ES-I3 (cell line): Measurements from ENCODE around the gene RBM44.

Experiments used
- H3K36me3 ChIP-seq: 2 replicates; pipeline ENCODE4 v1.6.1; 2013; ENCODE audit warnings: mild to moderate bottlenecking, low read length, control low read depth, moderate library complexity; ENCODE audit not compliant: insufficient read depth
- H3K4me1 ChIP-seq: 2 replicates; pipeline ENCODE4 v1.6.1; 2013; ENCODE audit warnings: mild to moderate bottlenecking, control low read depth, low read length; ENCODE audit not compliant: insufficient read depth
- H3K9ac ChIP-seq: 2 replicates; pipeline ENCODE4 v1.6.1; 2013; ENCODE audit warnings: low read depth, mild to moderate bottlenecking, low read length, moderate library complexity
- H3K9me3 ChIP-seq: 2 replicates; pipeline ENCODE4 v1.6.1; 2013; ENCODE audit warnings: mild to moderate bottlenecking, low read length, moderate library complexity; ENCODE audit not compliant: control insufficient read depth, insufficient read depth

Gene RBM44

DNA sequence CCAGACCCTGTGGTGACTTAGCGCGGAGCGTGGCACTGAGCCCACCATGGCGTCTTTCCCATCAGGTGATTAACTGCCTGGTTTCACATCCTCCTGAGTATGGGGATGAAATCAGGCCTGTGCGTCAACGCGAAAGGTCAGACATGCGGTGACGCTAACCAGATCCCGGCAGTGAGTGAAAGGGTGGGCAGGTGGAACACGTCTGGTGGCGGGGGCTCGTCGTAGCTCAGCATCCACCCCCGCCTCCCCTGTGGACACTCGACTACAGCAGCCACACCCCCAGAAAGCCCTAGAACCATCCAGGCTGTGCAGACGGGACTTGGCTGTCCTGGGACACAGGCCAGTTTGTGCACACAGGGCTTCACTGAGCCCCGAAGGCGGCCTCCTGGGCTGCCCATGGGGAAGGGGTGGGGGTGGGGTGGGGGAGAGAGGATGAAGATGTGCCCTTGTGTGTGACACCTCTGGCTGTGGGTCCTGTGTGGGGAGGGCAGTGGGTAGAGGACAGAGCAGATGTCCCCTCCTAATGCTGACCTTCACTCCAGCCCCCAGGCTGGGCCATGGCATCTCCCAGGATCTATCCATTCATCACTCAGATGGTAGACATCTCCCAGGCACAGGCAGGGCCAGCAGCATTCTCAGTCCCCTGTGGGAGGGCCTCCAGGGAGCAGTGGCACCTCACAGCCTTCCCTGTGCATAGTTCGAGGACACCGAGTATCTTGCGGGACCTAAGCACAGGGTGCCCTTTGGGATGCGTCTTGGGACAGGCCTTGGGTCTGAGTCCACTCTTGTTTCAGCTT is 88.3 kb downstream of the RBM44 start:
- H3K4me1 ChIP-seq: no peaks in the 10 kb centered on the region; the same call in 1 of the 2 replicates
- no peaks in the 10 kb centered on the region for H3K9me3 ChIP-seq
- no peak overlapping the region for H3K9ac ChIP-seq
- no peaks in the 10 kb centered on the region for H3K36me3 ChIP-seq

DNA sequence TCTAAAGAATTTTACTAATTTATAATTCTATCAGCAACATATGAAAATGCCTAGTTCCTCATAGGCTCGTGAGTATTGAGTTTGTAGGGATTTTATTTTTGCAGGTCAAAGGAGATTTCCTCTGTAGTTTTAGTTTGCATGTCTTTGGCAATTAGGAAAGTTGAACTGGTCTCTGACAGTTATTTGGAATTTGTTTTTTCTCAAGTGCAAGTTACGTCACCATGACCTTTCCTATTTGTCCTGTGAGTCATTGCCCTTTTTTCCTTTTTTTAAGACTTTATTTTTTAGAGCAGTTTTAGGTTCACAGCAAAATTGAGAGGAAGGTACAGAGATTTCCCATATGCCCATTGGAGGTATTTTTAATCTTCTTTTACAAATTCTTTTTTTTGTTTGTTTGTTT is 89.8 kb downstream of the RBM44 start:
- no peaks in the 10 kb centered on the region for H3K36me3 ChIP-seq
- no peaks in the 10 kb centered on the region; the same call in 1 of the 2 replicates for H3K4me1 ChIP-seq
- no peaks in the 10 kb centered on the region for H3K9me3 ChIP-seq
- H3K9ac ChIP-seq: no peak overlapping the region

DNA sequence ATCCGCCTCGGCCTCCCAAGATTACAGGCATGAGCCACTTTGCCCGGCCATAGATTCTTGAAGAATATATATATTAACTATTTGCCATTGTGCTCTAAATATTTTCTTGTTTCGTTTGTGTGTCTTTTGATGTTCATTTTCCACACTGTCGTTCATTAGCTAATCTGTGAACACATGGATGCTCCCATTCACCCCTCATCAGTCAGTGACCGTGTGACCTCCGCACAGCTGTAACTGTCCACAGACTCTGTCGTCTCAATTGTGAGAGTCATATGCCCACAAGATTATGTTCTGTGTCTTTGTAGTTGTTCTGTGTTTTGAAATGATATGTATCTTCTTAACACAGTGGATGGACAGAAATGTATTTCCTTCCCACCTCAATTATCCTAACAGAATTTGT is 90.4 kb downstream of the RBM44 start:
- Histone ChIP-seq H3K4me1 (no peaks in the 10 kb centered on the region; the same call in 1 of the 2 replicates), H3K9ac (no peak overlapping the region), H3K9me3 (no peaks in the 10 kb centered on the region), H3K36me3 (no peaks in the 10 kb centered on the region)

DNA sequence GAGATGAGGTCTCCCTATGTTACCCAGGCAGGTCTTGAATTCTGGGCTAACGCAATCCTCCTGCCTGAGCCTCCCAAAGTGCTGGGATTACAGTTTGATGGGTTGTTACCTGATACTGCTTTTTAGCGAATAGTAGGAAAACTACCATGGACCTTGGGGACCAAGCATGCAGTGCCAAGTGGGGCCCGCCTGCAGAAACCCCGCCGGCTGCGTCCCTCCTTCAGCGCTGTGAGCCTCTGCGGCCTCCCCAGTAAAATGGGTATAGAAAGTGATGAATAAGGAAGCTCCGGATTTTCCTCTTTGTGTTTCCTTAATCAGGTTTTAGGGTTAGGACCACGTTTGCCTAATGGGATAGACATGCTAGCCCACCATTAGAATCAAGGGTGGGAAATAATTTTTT is 91.2 kb downstream of the RBM44 start:
- H3K36me3 ChIP-seq: no peaks in the 10 kb centered on the region
- no peaks in the 10 kb centered on the region; the same call in 1 of the 2 replicates for H3K4me1 ChIP-seq
- H3K9ac ChIP-seq: no peak overlapping the region
- H3K9me3 ChIP-seq: no peaks in the 10 kb centered on the region
